ENCODE measurements around the gene TMEM170A. TPM values are rescaled to one million over a fixed set of nuclear protein-coding genes. Genes with fewer than 3 reads are reported as not detected.

Gene TMEM170A, protein sequence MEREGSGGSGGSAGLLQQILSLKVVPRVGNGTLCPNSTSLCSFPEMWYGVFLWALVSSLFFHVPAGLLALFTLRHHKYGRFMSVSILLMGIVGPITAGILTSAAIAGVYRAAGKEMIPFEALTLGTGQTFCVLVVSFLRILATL
- polyA plus RNA-seq (13.2 to 22.1 TPM (median 14.5 TPM) in 3 replicates), polyA minus RNA-seq (4.1 to 15.9 TPM (median 10.9 TPM) in 3 replicates)
- 6.4 TPM for polyA plus RNA-seq (2011; ENCODE audit: low read depth)
- 7.2 and 12.6 TPM in 2 replicates for polyA plus RNA-seq (2011; cell fraction: cytosol; rRNA removed)
- polyA plus RNA-seq (2011; cell fraction: nucleus; rRNA removed), result 16.4 and 17.4 TPM in 2 replicates
- 10.1 and 15.8 TPM in 2 replicates for polyA plus RNA-seq (2012; ENCODE audit: low replicate concordance)
- polyA minus RNA-seq (2011; cell fraction: cytosol; rRNA and poly(A)+ RNA removed), result 8.8 TPM
- 12.8 and 23.4 TPM in 2 replicates for polyA minus RNA-seq (2011; cell fraction: nucleus; rRNA and poly(A)+ RNA removed)

DNA sequence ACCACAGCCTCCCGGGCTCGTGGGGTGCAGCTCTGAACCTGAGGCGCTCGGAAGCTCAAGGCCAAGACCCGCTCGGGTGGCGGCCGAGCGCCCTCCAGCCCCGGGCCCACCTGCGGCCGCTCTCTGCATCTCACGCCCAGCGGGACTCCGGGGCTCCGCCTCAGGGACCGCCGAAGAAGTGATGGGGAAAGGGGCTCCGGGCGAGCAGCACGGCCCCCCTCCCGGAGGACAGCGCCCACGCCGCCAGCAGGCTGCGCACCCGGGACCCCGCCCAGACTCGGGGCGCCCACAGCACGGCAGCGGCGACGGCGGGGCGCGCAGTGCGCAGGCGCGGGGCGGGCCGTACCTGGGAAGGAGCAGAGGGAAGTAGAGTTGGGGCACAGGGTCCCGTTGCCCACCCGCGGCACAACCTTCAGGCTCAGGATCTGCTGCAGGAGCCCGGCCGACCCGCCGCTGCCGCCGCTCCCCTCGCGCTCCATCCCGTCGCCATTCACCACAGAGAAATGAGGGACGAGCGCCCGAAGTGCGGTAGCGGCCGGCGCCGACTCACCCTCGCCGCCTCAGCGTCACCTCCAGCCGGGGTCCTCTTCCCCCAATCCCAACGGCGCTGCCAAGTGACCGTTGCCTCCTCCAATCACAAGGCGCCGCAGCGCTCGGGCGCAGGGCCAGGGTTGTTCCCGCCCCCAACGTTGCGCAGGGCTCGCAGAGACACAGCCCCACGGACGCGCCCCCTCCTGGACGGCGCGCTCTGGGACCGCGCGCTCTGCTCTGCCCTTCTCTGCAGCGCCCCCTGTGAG is at the start of gene TMEM170A:
TSS of gene TMEM170A (minus strand) at position 568 of the 797 bp plus-strand sequence. CDS start at position 479, 89 bp downstream.
- H3K79me2 ChIP-seq (ENCODE audit: control insufficient read depth, insufficient read depth, low read length), result peaks cover 49% of the 10 kb centered on the region
- H3K4me1 ChIP-seq (ENCODE audit: control insufficient read depth, extremely low read depth, insufficient read depth, low read length), result peaks cover 15% of the 10 kb centered on the region
- DNase-seq (ENCODE audit: low read depth, low spot score), result peak; percentile 89
- no peaks in the 10 kb centered on the region for H3K27me3 ChIP-seq (ENCODE audit: control insufficient read depth, extremely low read depth, insufficient read depth, low read length)
- H3K9ac ChIP-seq (ENCODE audit: control insufficient read depth, extremely low read depth, insufficient read depth, low read length), result peak within 1 kb of the TSS; percentile 83
- H3K27ac ChIP-seq (ENCODE audit: control insufficient read depth, insufficient read depth, low read length), result peak within 1 kb of the TSS; percentile 71
- peak within 1 kb of the TSS; percentile 85 for H3K4me2 ChIP-seq (ENCODE audit: control insufficient read depth, extremely low read depth, insufficient read depth, low read depth, low read length)
- dilution Hi-C loops (cut with MboI; ENCODE audit: extremely low pct_ligation_motif_present, low sequenced_read_pairs), result no loop called here
- peak; percentile 56 for FAIRE-seq
- H3K9me3 ChIP-seq (ENCODE audit: control insufficient read depth, low read depth, low read length), result no peaks in the 10 kb centered on the region
- peak within 1 kb of the TSS; percentile 69 to 81 (median 73) for H3K4me3 ChIP-seq (ENCODE audit: control insufficient read depth in 2 of 3, extremely low read depth in 1 of 3, insufficient read depth in 2 of 3, low read depth in 1 of 3, low read length in 3 of 3)
- H3K36me3 ChIP-seq (ENCODE audit: control insufficient read depth in 2 of 2, extremely low read depth in 1 of 2, insufficient read depth in 2 of 2, low read length in 2 of 2), result peaks cover 4 to 7% of the 10 kb centered on the region in 2 experiments
- peak within 1 kb of the TSS; percentile 73 for H2AFZ ChIP-seq (ENCODE audit: control insufficient read depth, low read length)
- TF ChIP-seq, protein P1, sequence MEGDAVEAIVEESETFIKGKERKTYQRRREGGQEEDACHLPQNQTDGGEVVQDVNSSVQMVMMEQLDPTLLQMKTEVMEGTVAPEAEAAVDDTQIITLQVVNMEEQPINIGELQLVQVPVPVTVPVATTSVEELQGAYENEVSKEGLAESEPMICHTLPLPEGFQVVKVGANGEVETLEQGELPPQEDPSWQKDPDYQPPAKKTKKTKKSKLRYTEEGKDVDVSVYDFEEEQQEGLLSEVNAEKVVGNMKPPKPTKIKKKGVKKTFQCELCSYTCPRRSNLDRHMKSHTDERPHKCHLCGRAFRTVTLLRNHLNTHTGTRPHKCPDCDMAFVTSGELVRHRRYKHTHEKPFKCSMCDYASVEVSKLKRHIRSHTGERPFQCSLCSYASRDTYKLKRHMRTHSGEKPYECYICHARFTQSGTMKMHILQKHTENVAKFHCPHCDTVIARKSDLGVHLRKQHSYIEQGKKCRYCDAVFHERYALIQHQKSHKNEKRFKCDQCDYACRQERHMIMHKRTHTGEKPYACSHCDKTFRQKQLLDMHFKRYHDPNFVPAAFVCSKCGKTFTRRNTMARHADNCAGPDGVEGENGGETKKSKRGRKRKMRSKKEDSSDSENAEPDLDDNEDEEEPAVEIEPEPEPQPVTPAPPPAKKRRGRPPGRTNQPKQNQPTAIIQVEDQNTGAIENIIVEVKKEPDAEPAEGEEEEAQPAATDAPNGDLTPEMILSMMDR (optimal IDR thresholded peaks at IDR 0.05 in 1 of 3, IDR thresholded peaks at IDR 0.05 in 1 of 3, conservative IDR thresholded peaks at IDR 0.05 in 1 of 3; ENCODE audit: extremely low read depth in 1 of 3, insufficient read depth in 2 of 3, low read length in 3 of 3), result peak; percentile 97 to 100 (median 100)
- no peak for TF ChIP-seq EZH2 (IDR thresholded peaks at IDR 0.05; ENCODE audit: low read length)
- no peaks in the 10 kb centered on the region for H3K9me1 ChIP-seq (ENCODE audit: control insufficient read depth, extremely low read depth, insufficient read depth, low read length)
- peaks cover 3% of the 10 kb centered on the region for H4K20me1 ChIP-seq (ENCODE audit: control insufficient read depth, extremely low read depth, insufficient read depth, low read length)

DNA sequence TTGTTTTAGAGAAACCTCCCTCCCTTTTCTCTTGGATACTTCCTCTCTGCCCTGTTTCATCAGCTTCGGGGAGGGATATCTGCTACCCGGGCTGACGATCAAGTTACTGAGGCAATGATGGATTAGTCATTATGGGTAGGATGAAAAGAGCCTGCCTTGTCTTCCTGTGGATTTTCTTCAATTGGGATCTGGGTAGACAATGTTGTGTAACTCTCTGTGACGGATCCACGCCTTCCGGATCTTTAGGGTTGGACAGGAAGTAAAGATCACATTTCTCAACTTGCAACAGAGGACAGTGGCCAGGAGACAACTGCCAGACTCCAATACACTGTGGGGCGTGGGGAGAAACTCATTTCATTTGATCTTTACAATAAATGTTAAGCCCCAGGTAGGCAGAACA is 42.1 kb upstream of the TMEM170A start:
- Histone ChIP-seq H4K20me1 (ENCODE audit: control insufficient read depth, extremely low read depth, insufficient read depth, low read length) (no peaks in the 10 kb centered on the region), H3K36me3 (ENCODE audit: control insufficient read depth in 2 of 2, extremely low read depth in 1 of 2, insufficient read depth in 2 of 2, low read length in 2 of 2) (no peaks in the 10 kb centered on the region), H3K9ac (ENCODE audit: control insufficient read depth, extremely low read depth, insufficient read depth, low read length) (no peak overlapping the region), H3K9me3 (ENCODE audit: control insufficient read depth, low read depth, low read length) (no peaks in the 10 kb centered on the region), H3K79me2 (ENCODE audit: control insufficient read depth, insufficient read depth, low read length) (no peaks in the 10 kb centered on the region), H3K27me3 (ENCODE audit: control insufficient read depth, extremely low read depth, insufficient read depth, low read length) (no peaks in the 10 kb centered on the region), H3K4me2 (ENCODE audit: control insufficient read depth, extremely low read depth, insufficient read depth, low read depth, low read length) (peak overlapping the region; percentile 75), H3K27ac (ENCODE audit: control insufficient read depth, insufficient read depth, low read length) (peak overlapping the region; percentile 55), H3K9me1 (ENCODE audit: control insufficient read depth, extremely low read depth, insufficient read depth, low read length) (no peaks in the 10 kb centered on the region), H3K4me3 (ENCODE audit: control insufficient read depth in 2 of 3, extremely low read depth in 1 of 3, insufficient read depth in 2 of 3, low read depth in 1 of 3, low read length in 3 of 3) (no peak overlapping the region), H2AFZ (ENCODE audit: control insufficient read depth, low read length) (peak overlapping the region; percentile 58), H3K4me1 (ENCODE audit: control insufficient read depth, extremely low read depth, insufficient read depth, low read length) (peaks cover 30% of the 10 kb centered on the region)
- dilution Hi-C loops (cut with MboI; ENCODE audit: extremely low pct_ligation_motif_present, low sequenced_read_pairs), result no loop called here
- DNase-seq (ENCODE audit: low read depth, low spot score) (peak; percentile 57), FAIRE-seq (peak; percentile 80)
- TF ChIP-seq EZH2 (IDR thresholded peaks at IDR 0.05; ENCODE audit: low read length), result no peak
- TF ChIP-seq, protein P1 (optimal IDR thresholded peaks at IDR 0.05 in 1 of 3, IDR thresholded peaks at IDR 0.05 in 1 of 3, conservative IDR thresholded peaks at IDR 0.05 in 1 of 3; ENCODE audit: extremely low read depth in 1 of 3, insufficient read depth in 2 of 3, low read length in 3 of 3), result no peak

Measured in keratinocyte (primary cell).